Liver (tissue), 3 donors: Measurements from ENCODE around the gene PTH1R.

ENCODE experiments used
- ATF3 ChIP-seq: IDR thresholded peaks from 2 replicates; pipeline ENCODE4 v1.6.1; 2016; ENCODE audit warnings: antibody characterized with exemption
- FOXA2 ChIP-seq: IDR thresholded peaks from 2 replicates; pipeline ENCODE4 v1.6.1; 2016; ENCODE audit warnings: antibody characterized with exemption
- JUND ChIP-seq, 2 donors: IDR thresholded peaks; 2 replicates each; pipeline ENCODE4 v1.6.1; 2016; ENCODE audit warnings: antibody characterized with exemption in 2 of 2
- MAX ChIP-seq: IDR thresholded peaks from 2 replicates; pipeline ENCODE4 v1.6.1; 2016; ENCODE audit warnings: antibody characterized with exemption
- RXRA ChIP-seq, 2 donors: IDR thresholded peaks; 2 replicates each; pipeline ENCODE4 v1.6.1; 2017 to 2018; ENCODE audit warnings: antibody characterized with exemption in 2 of 2, mild to moderate bottlenecking in 1 of 2
- TAF1 ChIP-seq: conservative IDR thresholded peaks from 2 replicates; pipeline ENCODE4 v1.6.1; 2016; ENCODE audit warnings: antibody characterized with exemption, mild to moderate bottlenecking
- YY1 ChIP-seq: IDR thresholded peaks from 2 replicates; pipeline ENCODE4 v1.6.1; 2016; ENCODE audit warnings: antibody characterized with exemption, mild to moderate bottlenecking
- TF ChIP-seq, protein P1 (sequence below): fragments of 150-350 bp; IDR thresholded peaks from 2 replicates; pipeline ENCODE4 v1.5.1; 2017; ENCODE audit warnings: improper control_type of control experiment, low read depth, low read length; ENCODE audit not compliant: missing input control
- TF ChIP-seq, protein P2 (sequence below): IDR thresholded peaks from 2 replicates; pipeline ENCODE4 v1.6.1; 2016; ENCODE audit warnings: antibody characterized with exemption, mild to moderate bottlenecking
- donor health status: healthy.
- donor health status: healthy.

DNA sequence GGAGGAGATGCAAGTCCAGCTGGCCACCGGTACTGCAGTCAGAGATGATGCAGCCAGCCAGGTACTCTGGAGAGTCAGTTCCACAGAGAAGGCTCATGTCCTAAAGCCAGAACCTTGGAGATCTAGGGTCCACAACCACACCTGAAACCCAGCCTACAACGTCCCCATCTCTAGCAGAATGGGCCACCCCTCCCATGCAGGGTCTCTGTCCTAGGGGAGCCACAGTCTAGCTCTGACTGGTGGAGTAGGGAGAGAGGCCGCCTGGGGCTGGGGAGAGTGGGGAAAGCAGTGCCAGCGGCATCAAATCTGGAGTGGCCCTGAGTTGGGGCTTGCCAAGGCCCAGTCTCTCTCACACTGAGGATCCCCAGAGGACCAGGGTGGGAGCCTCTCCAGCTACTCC lies 43.5 kb downstream of the PTH1R start:
- TF ChIP-seq, protein P1, sequence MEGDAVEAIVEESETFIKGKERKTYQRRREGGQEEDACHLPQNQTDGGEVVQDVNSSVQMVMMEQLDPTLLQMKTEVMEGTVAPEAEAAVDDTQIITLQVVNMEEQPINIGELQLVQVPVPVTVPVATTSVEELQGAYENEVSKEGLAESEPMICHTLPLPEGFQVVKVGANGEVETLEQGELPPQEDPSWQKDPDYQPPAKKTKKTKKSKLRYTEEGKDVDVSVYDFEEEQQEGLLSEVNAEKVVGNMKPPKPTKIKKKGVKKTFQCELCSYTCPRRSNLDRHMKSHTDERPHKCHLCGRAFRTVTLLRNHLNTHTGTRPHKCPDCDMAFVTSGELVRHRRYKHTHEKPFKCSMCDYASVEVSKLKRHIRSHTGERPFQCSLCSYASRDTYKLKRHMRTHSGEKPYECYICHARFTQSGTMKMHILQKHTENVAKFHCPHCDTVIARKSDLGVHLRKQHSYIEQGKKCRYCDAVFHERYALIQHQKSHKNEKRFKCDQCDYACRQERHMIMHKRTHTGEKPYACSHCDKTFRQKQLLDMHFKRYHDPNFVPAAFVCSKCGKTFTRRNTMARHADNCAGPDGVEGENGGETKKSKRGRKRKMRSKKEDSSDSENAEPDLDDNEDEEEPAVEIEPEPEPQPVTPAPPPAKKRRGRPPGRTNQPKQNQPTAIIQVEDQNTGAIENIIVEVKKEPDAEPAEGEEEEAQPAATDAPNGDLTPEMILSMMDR, result no peak
- TF ChIP-seq JUND (IDR thresholded peaks at IDR 0.05), result no peak
- TF ChIP-seq FOXA2, result no peak
- TF ChIP-seq, protein P2, sequence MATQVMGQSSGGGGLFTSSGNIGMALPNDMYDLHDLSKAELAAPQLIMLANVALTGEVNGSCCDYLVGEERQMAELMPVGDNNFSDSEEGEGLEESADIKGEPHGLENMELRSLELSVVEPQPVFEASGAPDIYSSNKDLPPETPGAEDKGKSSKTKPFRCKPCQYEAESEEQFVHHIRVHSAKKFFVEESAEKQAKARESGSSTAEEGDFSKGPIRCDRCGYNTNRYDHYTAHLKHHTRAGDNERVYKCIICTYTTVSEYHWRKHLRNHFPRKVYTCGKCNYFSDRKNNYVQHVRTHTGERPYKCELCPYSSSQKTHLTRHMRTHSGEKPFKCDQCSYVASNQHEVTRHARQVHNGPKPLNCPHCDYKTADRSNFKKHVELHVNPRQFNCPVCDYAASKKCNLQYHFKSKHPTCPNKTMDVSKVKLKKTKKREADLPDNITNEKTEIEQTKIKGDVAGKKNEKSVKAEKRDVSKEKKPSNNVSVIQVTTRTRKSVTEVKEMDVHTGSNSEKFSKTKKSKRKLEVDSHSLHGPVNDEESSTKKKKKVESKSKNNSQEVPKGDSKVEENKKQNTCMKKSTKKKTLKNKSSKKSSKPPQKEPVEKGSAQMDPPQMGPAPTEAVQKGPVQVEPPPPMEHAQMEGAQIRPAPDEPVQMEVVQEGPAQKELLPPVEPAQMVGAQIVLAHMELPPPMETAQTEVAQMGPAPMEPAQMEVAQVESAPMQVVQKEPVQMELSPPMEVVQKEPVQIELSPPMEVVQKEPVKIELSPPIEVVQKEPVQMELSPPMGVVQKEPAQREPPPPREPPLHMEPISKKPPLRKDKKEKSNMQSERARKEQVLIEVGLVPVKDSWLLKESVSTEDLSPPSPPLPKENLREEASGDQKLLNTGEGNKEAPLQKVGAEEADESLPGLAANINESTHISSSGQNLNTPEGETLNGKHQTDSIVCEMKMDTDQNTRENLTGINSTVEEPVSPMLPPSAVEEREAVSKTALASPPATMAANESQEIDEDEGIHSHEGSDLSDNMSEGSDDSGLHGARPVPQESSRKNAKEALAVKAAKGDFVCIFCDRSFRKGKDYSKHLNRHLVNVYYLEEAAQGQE, result no peak
- TF ChIP-seq TAF1, result no peak
- no peak for TF ChIP-seq MAX
- TF ChIP-seq YY1, result no peak
- no peak for TF ChIP-seq ATF3
- no peak for TF ChIP-seq RXRA (IDR thresholded peaks at IDR 0.05)
